Activated gamma-delta T cell treated with Interleukin-2 at 50 U/mL for 16 hours (primary cell): ENCODE measurements around the gene NECTIN2.
"Not testable (repeated sequence)": the region's sequence is repeated elsewhere in the genome, so short reads cannot be mapped to it uniquely, and the experiment has no call there.

Experiments
- DNase-seq: peaks from one replicate; pipeline ENCODE4 v3.0.0-alpha.2; 2020

NECTIN2 gene

GRCh38 chr19:44817725-44818465 is 28.2 kb upstream of the NECTIN2 start:
- no peak for DNase-seq

- no peak for DNase-seq
Measured at GRCh38 chr19:44818466-44819031, 27.5 kb upstream of the NECTIN2 start.

- no peak for DNase-seq
Measured at GRCh38 chr19:44819246-44819832, 26.8 kb upstream of the NECTIN2 start.

- no peak for DNase-seq
Measured at GRCh38 chr19:44820648-44821609, 25.2 kb upstream of the NECTIN2 start.

- no peak for DNase-seq
Measured at GRCh38 chr19:44822177-44822576, 23.9 kb upstream of the NECTIN2 start.

- DNase-seq: no peak
Measured at GRCh38 chr19:44822670-44823372, 23.3 kb upstream of the NECTIN2 start.

GRCh38 chr19:44823373-44823698 is 22.8 kb upstream of the NECTIN2 start:
- DNase-seq: no peak

- no peak for DNase-seq
Measured at GRCh38 chr19:44824761-44825160, 21.3 kb upstream of the NECTIN2 start.

- not testable (repeated sequence) for DNase-seq
Measured at GRCh38 chr19:44832875-44833274, 13.2 kb upstream of the NECTIN2 start.

- DNase-seq: not testable (repeated sequence)
Measured at GRCh38 chr19:44834399-44834798, 11.7 kb upstream of the NECTIN2 start.

GRCh38 chr19:44839276-44839675 is 6.8 kb upstream of the NECTIN2 start:
- DNase-seq: no peak

- no peak for DNase-seq
Measured at GRCh38 chr19:44840811-44841210, 5.3 kb upstream of the NECTIN2 start.

GRCh38 chr19:44841231-44841630 is 4.9 kb upstream of the NECTIN2 start:
- no peak for DNase-seq

- DNase-seq: no peak
Measured at GRCh38 chr19:44845286-44845611, 848 bp upstream of the NECTIN2 start.

- DNase-seq: no peak
Measured at GRCh38 chr19:44846455-44847143, 502 bp downstream of the NECTIN2 start.

GRCh38 chr19:44847144-44848035 is 1.3 kb downstream of the NECTIN2 start:
- DNase-seq: no peak

GRCh38 chr19:44848036-44848811 is 2.1 kb downstream of the NECTIN2 start:
- DNase-seq: no peak

- no peak for DNase-seq
Measured at GRCh38 chr19:44848812-44849447, 2.8 kb downstream of the NECTIN2 start.

- DNase-seq: no peak
Measured at GRCh38 chr19:44850641-44851109, 4.6 kb downstream of the NECTIN2 start.

GRCh38 chr19:44851427-44851826 is 5.3 kb downstream of the NECTIN2 start:
- no peak for DNase-seq
